PC-3 (cell line): ENCODE results near the gene DHRS4L2. TPM values are rescaled to one million over a fixed set of nuclear protein-coding genes. Genes with fewer than 3 reads are reported as not detected.

Experiments used
- ATAC-seq: fragments of 200-7000 bp; cut with Tn5 transposase; 2 replicates; pipeline ENCODE4 v1.9.1; 2020; ENCODE audit warnings: mild to moderate bottlenecking, moderate library complexity
- BruUV-seq: library from RNA; stranded (reverse); fragments of 400-500 nt; replicated peaks from 2 replicates; lab custom pipeline; 2021; lab: Mats Ljungman, UMichigan
- CTCF ChIA-PET: fragments of 300-600 bp; sonication (Branson Sonifier 250); formaldehyde crosslinking; loops from one replicate; lab custom pipeline; 2022; ENCODE audit warnings: antibody characterized with exemption; lab: Charles Lee
- POLR2A ChIA-PET: fragments of 300-600 bp; sonication (Branson Sonifier 250); formaldehyde crosslinking; loops from one replicate; lab custom pipeline; 2022; ENCODE audit warnings: antibody characterized with exemption; ENCODE audit not compliant: unreplicated experiment; lab: Charles Lee
- DNase-seq: peaks from one replicate; pipeline ENCODE4 v3.0.0-alpha.2; 2015
- H2AFZ ChIP-seq: fragments of 300-600 bp; sonication (generic); 2 replicates; pipeline ENCODE4 v1.6.0; 2016; ENCODE audit warnings: antibody characterized with exemption, low read length
- H3F3A ChIP-seq: fragments of 300-600 bp; sonication (generic); one replicate; pipeline ENCODE4 v1.6.0; 2017; ENCODE audit warnings: antibody characterized with exemption, low read length, control low read depth, mild to moderate bottlenecking; ENCODE audit not compliant: unreplicated experiment
- H3K27ac ChIP-seq: fragments of 300-600 bp; sonication (generic); 2 replicates; pipeline ENCODE4 v1.5.1; 2016; ENCODE audit warnings: mild to moderate bottlenecking, low read length
- H3K27me3 ChIP-seq: fragments of 300-600 bp; sonication (generic); 2 replicates; pipeline ENCODE4 v1.6.1; 2016; ENCODE audit warnings: low read length, mixed read lengths
- H3K36me3 ChIP-seq: fragments of 300-600 bp; sonication (generic); 2 replicates; pipeline ENCODE4 v1.6.1; 2016; ENCODE audit warnings: low read depth, mixed run types, low read length, mixed read lengths
- H3K4me1 ChIP-seq: fragments of 300-600 bp; sonication (generic); 2 replicates; pipeline ENCODE4 v1.5.1; 2016; ENCODE audit warnings: low read length; ENCODE audit not compliant: insufficient read depth
- H3K4me2 ChIP-seq: fragments of 300-600 bp; sonication (generic); 2 replicates; pipeline ENCODE4 v1.6.0; 2016; ENCODE audit warnings: low read length
- H3K4me3 ChIP-seq: fragments of 300-600 bp; sonication (generic); 2 replicates; pipeline ENCODE4 v1.5.1; 2016; ENCODE audit warnings: mild to moderate bottlenecking, low read length, mixed read lengths
- H3K79me2 ChIP-seq: fragments of 300-600 bp; sonication (generic); 2 replicates; pipeline ENCODE4 v1.6.1; 2017; ENCODE audit warnings: low read length, mixed read lengths
- H3K9ac ChIP-seq: fragments of 300-600 bp; sonication (generic); 2 replicates; pipeline ENCODE4 v1.6.0; 2016; ENCODE audit warnings: mild to moderate bottlenecking, low read length
- H3K9me2 ChIP-seq: fragments of 300-600 bp; sonication (generic); replicated peaks from 2 replicates; pipeline ENCODE4 v1.6.1; 2016; ENCODE audit warnings: mixed run types, low read length, mixed read lengths
- H3K9me3 ChIP-seq: fragments of 300-600 bp; sonication (generic); 2 replicates; pipeline ENCODE4 v1.6.1; 2016; ENCODE audit warnings: low read length, mixed read lengths
- H4K20me1 ChIP-seq: fragments of 300-600 bp; sonication (generic); 2 replicates; pipeline ENCODE4 v1.6.1; 2016; ENCODE audit warnings: low read length, mixed read lengths
- EZH2 ChIP-seq: fragments of 300-600 bp; sonication (generic); IDR thresholded peaks from one replicate; pipeline ENCODE4 v1.6.1; 2017; ENCODE audit warnings: antibody characterized with exemption, mild to moderate bottlenecking, low read length; ENCODE audit not compliant: unreplicated experiment
- EZH2phosphoT487 ChIP-seq: fragments of 300-600 bp; sonication (generic); IDR thresholded peaks from 2 replicates; pipeline ENCODE4 v1.6.1; 2018; ENCODE audit warnings: mild to moderate bottlenecking, antibody characterized with exemption, low read length, borderline replicate concordance
- intact Hi-C: fragments of 100-400 bp; cut with micrococcal nuclease; formaldehyde crosslinking; loops from 2 replicates; pipeline ENCODE4 v1.9.0; 2023
- total RNA-seq: library from RNA; depleted of rRNA; stranded (reverse); fragments of >200 nt; gene quantifications from 2 replicates; pipeline ENCODE4 v1.2.3, GENCODE V29; 2014
- TF ChIP-seq, protein P1 (sequence below): fragments of 300-600 bp; sonication (generic); conservative IDR thresholded peaks from 2 replicates; pipeline ENCODE4 v1.5.1; 2017; ENCODE audit warnings: antibody characterized with exemption, low read depth, mild to moderate bottlenecking, low read length

The DHRS4L2 gene
- total RNA-seq, 1 experiment from 2014 or later, result 16.5 TPM

DNA sequence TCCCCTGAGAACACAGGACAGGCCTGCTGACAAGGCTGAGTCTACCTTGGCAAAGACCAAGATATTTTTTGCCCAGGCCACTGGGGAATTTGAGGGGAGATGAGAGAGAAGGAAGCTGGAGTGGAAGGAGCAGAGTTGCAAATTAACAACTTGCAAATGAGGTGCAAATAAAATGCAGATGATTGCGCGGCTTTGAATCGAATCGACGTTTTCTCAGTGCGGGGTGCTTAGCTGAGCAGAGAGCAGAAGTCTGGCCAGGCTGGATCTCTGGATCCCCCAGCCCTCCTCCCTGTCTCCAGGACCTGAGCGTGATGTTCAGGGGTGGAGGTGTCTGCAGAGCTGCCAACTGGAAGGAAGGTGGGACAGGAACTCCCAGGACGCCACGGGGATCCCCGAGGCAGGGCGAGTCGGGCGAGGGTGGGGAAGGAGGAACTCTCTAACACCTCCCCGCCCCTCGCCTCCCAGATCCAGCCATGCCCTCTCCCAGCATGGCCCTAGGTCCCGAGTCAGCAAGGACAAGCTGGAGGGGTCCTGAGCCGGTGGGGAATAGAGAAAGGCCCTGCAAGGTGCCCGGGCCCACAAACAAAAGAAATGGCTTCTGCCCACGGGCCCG, 62.6 kb downstream of the DHRS4L2 start:
- H3K4me2 ChIP-seq, result peak overlapping the region; percentile 100
- TSS peak; percentile 40 for BruUV-seq
- POLR2A ChIA-PET, result no interaction called here
- H3K4me3 ChIP-seq, result peak overlapping the region; percentile 78
- no peaks in the 10 kb centered on the region for H3K9me3 ChIP-seq
- TF ChIP-seq EZH2, result no peak
- no peak for TF ChIP-seq EZH2phosphoT487
- TF ChIP-seq, protein P1, sequence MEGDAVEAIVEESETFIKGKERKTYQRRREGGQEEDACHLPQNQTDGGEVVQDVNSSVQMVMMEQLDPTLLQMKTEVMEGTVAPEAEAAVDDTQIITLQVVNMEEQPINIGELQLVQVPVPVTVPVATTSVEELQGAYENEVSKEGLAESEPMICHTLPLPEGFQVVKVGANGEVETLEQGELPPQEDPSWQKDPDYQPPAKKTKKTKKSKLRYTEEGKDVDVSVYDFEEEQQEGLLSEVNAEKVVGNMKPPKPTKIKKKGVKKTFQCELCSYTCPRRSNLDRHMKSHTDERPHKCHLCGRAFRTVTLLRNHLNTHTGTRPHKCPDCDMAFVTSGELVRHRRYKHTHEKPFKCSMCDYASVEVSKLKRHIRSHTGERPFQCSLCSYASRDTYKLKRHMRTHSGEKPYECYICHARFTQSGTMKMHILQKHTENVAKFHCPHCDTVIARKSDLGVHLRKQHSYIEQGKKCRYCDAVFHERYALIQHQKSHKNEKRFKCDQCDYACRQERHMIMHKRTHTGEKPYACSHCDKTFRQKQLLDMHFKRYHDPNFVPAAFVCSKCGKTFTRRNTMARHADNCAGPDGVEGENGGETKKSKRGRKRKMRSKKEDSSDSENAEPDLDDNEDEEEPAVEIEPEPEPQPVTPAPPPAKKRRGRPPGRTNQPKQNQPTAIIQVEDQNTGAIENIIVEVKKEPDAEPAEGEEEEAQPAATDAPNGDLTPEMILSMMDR, result no peak
- no peaks in the 10 kb centered on the region for H3K79me2 ChIP-seq
- H3K9ac ChIP-seq, result peak overlapping the region; percentile 68
- ATAC-seq (no peak), DNase-seq (no peak)
- CTCF ChIA-PET, result no interaction called here
- H3K27me3 ChIP-seq, result peaks cover 19% of the 10 kb centered on the region; the same call in 1 of the 2 replicates
- H2AFZ ChIP-seq, result peak overlapping the region; percentile 99
- no peaks in the 10 kb centered on the region for H4K20me1 ChIP-seq
- intact Hi-C loops, result no loop called here
- H3K4me1 ChIP-seq, result peaks cover 6% of the 10 kb centered on the region; the same call in 1 of the 2 replicates
- H3K36me3 ChIP-seq, result no peaks in the 10 kb centered on the region
- H3K9me2 ChIP-seq, result no peaks in the 10 kb centered on the region
- no peaks in the 10 kb centered on the region for H3F3A ChIP-seq
- H3K27ac ChIP-seq, result no peak overlapping the region

DNA sequence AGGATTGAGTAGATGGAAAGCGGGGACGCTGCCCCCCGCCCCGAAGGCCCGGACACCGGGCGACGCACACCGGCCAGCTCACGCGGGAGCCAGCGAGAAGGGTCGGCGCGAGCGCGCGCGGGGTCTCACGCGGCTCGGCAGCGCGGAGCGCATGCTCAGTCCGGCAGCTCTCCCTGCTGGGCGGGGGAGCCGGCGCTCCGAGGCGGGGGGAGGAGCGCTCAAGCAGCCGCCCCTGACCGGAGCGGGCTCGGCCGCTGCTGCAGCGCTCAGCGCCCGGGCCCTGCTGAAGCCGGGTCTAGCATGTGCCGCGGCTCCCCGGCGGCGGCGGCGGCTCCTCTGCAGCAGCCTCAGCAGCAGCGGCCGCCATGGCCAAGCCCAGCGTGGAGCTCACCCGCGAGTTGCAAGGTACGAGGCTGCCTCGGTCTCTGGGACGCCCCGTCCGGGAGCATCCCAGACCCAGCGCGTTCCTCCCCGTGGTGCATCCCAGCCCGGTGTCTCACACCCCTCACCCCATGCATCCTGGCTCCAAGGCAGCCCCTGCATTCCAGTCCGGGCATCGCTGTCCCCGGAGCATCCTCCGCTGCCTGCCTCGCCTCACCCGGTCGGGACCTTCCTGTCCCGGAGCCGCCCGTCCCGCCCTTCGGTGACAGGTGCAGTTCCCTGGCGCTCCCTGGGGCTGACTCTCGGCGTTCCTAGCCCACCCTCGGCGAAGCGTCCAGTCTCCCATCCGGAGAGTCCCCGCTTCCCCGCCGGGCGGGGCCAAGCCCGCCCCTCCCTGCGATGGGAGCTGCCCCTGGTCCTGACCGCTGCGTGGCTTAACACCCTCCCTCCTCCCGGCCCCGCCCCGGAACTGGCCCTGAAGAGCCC, 63.3 kb downstream of the DHRS4L2 start, which contains the start of gene CARMIL3:
Gene CARMIL3, plus strand, starts transcription at position 221 of the 867 bp plus-strand sequence. Its CDS starts 145 bp downstream, at position 366.
- H3K27me3 ChIP-seq, result peaks cover 15% of the 10 kb centered on the region; the same call in 1 of the 2 replicates
- no peaks in the 10 kb centered on the region for H3K9me3 ChIP-seq
- no TSS peak for BruUV-seq
- H3K9ac ChIP-seq, result peak within 1 kb of the TSS; percentile 68
- H3K36me3 ChIP-seq, result no peaks in the 10 kb centered on the region
- no peaks in the 10 kb centered on the region for H3F3A ChIP-seq
- ChIA-PET CTCF (interaction anchor here (0.5 kb wide), 1 partner anchor 63 kb away, joined by 3 read pairs; no protein-coding TSS in a partner anchor), POLR2A (no interaction called here)
- no peaks in the 10 kb centered on the region for H3K79me2 ChIP-seq
- no peak within 1 kb of the TSS for H3K27ac ChIP-seq
- H3K4me3 ChIP-seq, result peak within 1 kb of the TSS; percentile 78
- peak within 1 kb of the TSS; percentile 100 for H3K4me2 ChIP-seq
- intact Hi-C loops, result no loop called here
- H3K9me2 ChIP-seq, result no peaks in the 10 kb centered on the region
- TF ChIP-seq EZH2 (no peak), EZH2phosphoT487 (no peak)
- TF ChIP-seq, protein P1, result no peak
- DNase-seq, result peak; percentile 57
- H2AFZ ChIP-seq, result peak within 1 kb of the TSS; percentile 99
- ATAC-seq, result peak; percentile 85
- H4K20me1 ChIP-seq, result no peaks in the 10 kb centered on the region
- H3K4me1 ChIP-seq, result peaks cover 6% of the 10 kb centered on the region; the same call in 1 of the 2 replicates
